Activated T-cell treated with anti-CD3 and anti-CD28 coated beads for 48 hours (primary cell): ENCODE data around the gene STRN.
"Not testable (repeated sequence)": the region's sequence is repeated elsewhere in the genome, so short reads cannot be mapped to it uniquely, and the experiment has no call there.

ENCODE experiments used
- DNase-seq: peaks from one replicate; pipeline ENCODE4 v3.0.0-alpha.2; 2020; ENCODE audit warnings: low read depth

STRN gene, protein sequence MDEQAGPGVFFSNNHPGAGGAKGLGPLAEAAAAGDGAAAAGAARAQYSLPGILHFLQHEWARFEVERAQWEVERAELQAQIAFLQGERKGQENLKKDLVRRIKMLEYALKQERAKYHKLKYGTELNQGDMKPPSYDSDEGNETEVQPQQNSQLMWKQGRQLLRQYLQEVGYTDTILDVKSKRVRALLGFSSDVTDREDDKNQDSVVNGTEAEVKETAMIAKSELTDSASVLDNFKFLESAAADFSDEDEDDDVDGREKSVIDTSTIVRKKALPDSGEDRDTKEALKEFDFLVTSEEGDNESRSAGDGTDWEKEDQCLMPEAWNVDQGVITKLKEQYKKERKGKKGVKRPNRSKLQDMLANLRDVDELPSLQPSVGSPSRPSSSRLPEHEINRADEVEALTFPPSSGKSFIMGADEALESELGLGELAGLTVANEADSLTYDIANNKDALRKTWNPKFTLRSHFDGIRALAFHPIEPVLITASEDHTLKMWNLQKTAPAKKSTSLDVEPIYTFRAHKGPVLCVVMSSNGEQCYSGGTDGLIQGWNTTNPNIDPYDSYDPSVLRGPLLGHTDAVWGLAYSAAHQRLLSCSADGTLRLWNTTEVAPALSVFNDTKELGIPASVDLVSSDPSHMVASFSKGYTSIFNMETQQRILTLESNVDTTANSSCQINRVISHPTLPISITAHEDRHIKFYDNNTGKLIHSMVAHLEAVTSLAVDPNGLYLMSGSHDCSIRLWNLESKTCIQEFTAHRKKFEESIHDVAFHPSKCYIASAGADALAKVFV

DNA sequence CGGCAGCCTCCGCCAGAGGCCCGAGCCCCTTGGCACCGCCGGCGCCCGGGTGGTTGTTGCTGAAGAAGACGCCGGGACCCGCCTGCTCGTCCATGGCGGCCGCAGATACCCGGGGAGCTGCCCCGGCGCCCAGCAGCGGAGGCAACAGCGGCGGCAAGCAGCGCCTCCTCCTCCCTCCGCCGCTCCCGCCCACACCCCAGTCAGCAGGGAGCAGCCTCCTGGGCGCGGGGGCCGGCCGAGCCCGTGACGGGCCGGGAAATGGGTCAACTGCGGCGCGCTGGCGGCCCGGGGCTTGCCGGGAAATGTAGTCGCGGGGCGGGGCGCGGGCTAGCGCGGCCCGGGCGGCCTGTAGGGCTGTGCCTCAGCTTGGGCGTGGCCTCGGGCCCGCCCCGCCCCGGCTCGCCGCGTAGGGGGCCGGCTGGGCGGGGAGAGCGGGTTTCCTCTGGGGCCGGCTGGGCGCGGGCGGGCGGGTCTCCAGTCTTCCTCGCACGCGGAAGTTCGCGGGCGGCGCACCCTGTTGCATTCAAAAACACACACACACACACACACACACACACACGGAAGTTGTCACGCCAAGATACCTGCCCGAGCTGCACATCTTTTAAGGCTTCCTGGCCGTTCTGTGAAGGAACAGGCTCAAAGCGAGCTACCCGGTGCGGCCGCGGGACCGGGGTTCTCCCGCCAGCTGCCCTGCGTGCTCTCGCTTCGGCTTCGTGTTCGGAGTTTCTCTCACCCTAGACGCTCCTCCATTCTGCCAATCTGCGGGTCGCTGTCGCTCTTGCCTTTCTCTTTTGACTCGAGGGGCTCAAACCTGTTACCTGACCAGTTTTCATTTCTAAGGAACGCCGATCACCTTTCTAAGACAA lies at the start of gene STRN:
STRN (minus strand) TSS at position 167 of the 866 bp plus-strand sequence; CDS start at position 94, 73 bp downstream.
- DNase-seq, result peak; percentile 99

DNA sequence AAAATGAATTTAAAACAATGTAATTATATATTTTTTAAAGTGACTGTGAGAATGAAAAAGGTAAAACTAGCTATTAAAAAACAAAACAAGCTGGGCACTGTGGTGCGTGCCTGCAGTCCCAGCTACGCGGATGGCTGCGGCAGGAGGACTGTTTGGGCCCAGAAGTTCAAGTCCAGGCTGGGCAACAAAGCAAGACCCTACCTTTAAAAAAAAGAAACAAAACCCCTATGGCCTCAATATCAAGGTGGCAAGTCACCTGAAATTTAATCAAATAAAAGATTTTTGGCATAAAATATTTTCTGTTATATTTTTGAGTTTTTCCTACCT lies 46.9 kb upstream of the STRN start:
- DNase-seq, result no peak

GRCh38 chr2:37011130-37011529 lies 44.8 kb upstream of the STRN start:
- no peak for DNase-seq

- no peak for DNase-seq
Measured at GRCh38 chr2:37005118-37005868, 39.0 kb upstream of the STRN start.

DNA sequence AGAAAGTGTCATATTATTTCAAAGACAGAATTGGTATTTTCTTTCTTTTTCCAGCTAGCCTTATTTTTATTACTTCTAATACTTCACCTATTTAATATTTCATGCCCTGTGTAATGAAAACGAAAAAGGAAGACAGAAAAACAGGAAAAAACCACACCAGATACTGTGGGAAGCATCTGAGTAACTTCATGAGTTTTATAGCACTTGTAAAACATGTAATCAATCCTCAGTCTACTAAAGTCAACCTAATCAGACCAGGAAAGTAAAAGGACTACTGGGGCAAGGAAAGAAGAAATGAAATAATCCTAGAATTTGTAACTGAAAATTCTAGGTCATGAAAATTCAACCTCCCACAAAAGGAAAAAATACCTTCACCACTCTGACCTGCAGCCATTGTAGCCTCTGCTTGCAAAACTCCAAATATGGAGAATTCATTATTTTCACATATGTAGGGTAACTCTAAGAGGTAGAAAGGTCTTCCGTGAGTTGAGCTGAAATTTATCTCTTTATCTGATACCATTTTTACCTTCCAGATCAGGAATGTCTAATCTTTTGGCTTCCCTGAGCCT lies 34.7 kb upstream of the STRN start:
- no peak for DNase-seq

- no peak for DNase-seq
Measured at GRCh38 chr2:37000318-37000717, 34.0 kb upstream of the STRN start.

DNA sequence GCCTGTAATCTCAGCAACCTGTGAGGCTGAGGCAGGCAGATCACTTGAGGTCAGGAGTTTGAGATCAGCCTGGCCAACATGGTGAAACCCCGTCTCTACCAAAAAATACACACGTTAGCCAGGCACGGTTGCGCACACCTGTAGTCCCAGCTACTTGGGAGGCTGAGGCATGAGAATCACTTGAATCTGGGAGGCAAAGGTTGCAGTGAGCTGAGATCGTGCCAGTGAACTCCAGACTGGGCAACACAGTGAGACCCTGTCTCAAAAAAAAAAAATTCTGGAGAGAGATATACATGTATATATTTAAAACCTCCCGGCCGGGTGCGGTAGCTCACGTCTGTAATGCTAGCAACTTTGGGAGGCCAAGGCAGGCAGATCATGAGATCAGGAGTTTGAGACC lies 33.1 kb upstream of the STRN start:
- DNase-seq, result not testable (repeated sequence)

GRCh38 chr2:36993841-36994620 lies 27.7 kb upstream of the STRN start:
- no peak for DNase-seq

DNA sequence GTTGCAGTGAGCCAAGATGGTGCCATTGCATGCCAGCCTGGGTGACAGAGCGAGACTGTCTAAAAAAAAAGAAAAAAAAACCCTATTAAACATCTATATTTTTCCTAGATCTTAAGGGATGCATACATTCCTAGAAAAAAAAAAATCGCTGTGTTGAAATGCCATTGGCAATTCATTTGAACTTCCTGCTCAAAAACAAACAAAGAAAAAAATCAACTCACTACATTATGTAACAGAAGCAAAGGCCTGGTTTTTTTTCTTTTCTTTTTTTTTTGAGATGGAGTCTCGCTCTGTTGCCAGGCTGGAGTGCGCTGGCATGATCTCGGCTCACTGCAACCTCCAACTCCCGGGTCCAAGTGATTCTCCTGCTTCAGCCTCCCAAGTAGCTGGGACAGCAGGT lies 21.7 kb upstream of the STRN start:
- DNase-seq, result no peak

- no peak for DNase-seq
Measured at GRCh38 chr2:36982467-36982866, 16.1 kb upstream of the STRN start.

GRCh38 chr2:36981911-36982310 lies 15.6 kb upstream of the STRN start:
- no peak for DNase-seq

GRCh38 chr2:36979007-36979406 lies 12.7 kb upstream of the STRN start:
- DNase-seq, result not testable (repeated sequence)

DNA sequence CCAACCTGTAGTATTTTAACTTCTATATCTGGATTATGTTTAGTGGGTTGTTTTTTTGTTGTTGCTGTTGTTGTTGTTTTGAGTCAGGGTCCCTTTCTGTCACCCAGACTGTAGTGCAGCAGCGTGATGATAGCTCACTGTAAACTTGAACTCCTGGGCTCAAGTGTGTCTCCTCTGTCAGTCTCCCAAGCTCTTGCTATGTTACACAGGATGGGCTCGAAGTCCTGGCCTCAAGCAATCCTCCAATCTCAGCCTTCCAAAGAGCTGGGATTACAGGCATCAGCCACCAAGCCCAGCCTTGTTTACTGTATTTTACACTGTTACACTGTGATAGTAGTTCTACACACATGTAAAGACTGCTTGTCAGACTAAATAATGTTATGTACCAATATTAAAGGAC lies 9.7 kb upstream of the STRN start:
- DNase-seq, result no peak

DNA sequence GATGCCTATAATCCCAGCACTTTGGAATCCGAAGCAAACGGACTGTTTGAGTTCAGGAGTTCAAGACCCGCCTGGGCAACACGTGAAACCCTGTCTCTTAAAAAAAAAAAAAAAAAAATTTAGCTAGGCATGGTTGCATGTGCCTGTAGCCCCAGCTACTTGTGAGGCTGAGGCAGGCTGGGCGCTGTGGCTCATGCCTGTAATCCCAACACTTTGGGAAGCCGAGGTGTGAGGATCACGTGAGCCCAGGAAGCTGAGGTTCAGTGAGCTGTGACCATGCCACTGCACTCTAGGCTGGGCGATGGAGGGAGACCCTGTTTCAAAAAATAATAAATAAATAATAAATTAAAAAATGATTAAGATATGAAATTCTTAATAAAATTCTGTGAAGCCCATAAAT lies 9.0 kb upstream of the STRN start:
- DNase-seq, result no peak

- no peak for DNase-seq
Measured at GRCh38 chr2:36973320-36973719, 7.0 kb upstream of the STRN start.

DNA sequence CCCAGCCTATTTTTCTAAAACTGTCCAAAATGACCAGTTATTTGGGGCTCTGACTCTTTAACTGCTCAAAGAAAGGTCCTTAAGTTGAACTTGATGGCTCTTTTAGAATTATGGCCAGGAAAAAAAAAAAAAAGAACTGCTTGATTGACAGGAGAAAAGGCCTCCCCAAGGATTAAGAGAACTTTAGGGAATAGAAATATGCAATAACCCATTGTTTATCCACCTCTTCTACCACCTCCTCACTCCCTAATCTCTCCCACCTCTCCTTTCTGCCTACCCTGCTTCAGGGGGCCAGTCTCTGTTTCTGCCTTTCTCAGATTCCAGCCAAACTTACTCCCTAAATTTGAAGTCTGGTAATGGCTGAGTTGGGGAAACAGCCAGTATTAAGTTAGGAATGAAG lies 5.7 kb upstream of the STRN start:
- DNase-seq, result no peak

GRCh38 chr2:36967236-36967876 lies 1.0 kb upstream of the STRN start:
- DNase-seq, result no peak

DNA sequence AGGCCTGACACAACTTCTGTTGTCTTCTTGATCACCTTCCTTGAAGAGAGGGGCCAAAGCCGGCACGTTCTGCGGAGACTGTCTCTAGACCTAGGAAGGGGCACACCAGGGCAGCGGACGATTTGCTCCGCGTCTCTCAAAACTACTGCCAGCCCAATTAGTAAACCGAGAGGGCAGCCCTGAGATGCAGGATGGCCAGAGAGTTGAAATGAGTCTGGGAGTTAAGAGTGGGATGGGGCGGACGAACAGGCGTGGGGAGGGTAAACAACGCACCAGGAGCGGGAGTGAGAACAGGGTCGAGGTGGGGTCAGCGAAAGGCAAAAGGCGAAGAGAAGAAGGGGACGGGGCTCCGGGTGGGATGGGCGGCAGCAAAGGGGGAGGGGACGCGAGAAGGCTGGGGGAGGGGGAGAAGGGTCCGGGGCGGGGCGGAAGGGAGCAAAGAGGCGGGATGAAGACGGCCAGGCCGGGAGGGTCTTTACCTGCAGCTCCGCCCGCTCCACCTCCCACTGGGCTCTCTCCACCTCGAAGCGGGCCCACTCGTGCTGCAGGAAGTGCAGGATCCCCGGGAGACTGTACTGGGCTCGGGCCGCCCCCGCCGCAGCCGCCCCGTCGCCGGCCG lies 476 bp downstream of the STRN start:
- no peak for DNase-seq

GRCh38 chr2:36965206-36965605 lies 1.1 kb downstream of the STRN start:
- DNase-seq, result no peak
